Brain microvascular endothelial cell (primary cell): ENCODE data around the gene COL6A5.

Source experiments
- DNase-seq: peaks from one replicate; pipeline ENCODE4 v3.0.0-alpha.2; 2020
- H3K27ac ChIP-seq: fragments of 250-450 bp; sonication (Bioruptor Pico); 2 replicates; pipeline ENCODE4 v1.5.1; 2020; ENCODE audit warnings: mild to moderate bottlenecking, moderate library complexity
- H3K27me3 ChIP-seq: fragments of 250-450 bp; sonication (Bioruptor Pico); replicated peaks from 2 replicates; pipeline ENCODE4 v1.5.1; 2020; ENCODE audit warnings: mild to moderate bottlenecking
- H3K36me3 ChIP-seq: fragments of 250-450 bp; sonication (Bioruptor Pico); replicated peaks from 2 replicates; pipeline ENCODE4 v1.5.1; 2020; ENCODE audit warnings: mild to moderate bottlenecking
- H3K4me3 ChIP-seq: 2 replicates; pipeline ENCODE4 v1.5.1; 2011; ENCODE audit warnings: low read depth, mild to moderate bottlenecking, control low read depth, low read length, moderate library complexity
- in situ Hi-C: cut with HindIII; loops from 2 replicates; pipeline ENCODE4 v1.10.0; 2017; ENCODE audit warnings: low sequenced_read_pairs, low pct_ligation_motif_present
- TF ChIP-seq, protein P1 (sequence below): IDR thresholded peaks from 2 replicates; pipeline ENCODE4 v1.5.1; 2011; ENCODE audit warnings: low read depth, mild to moderate bottlenecking, moderate library complexity, low read length, control low read depth, inconsistent platforms; ENCODE audit errors: missing control alignments

The COL6A5 gene

GRCh38 chr3:130411320-130411719 is 65.8 kb downstream of the COL6A5 start:
- in situ Hi-C loops: no loop called here
- H3K27ac ChIP-seq: no peak overlapping the region
- TF ChIP-seq, protein P1, sequence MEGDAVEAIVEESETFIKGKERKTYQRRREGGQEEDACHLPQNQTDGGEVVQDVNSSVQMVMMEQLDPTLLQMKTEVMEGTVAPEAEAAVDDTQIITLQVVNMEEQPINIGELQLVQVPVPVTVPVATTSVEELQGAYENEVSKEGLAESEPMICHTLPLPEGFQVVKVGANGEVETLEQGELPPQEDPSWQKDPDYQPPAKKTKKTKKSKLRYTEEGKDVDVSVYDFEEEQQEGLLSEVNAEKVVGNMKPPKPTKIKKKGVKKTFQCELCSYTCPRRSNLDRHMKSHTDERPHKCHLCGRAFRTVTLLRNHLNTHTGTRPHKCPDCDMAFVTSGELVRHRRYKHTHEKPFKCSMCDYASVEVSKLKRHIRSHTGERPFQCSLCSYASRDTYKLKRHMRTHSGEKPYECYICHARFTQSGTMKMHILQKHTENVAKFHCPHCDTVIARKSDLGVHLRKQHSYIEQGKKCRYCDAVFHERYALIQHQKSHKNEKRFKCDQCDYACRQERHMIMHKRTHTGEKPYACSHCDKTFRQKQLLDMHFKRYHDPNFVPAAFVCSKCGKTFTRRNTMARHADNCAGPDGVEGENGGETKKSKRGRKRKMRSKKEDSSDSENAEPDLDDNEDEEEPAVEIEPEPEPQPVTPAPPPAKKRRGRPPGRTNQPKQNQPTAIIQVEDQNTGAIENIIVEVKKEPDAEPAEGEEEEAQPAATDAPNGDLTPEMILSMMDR: no peak
- H3K27me3 ChIP-seq: no peaks in the 10 kb centered on the region
- no peak overlapping the region for H3K4me3 ChIP-seq
- no peak for DNase-seq
- H3K36me3 ChIP-seq: no peaks in the 10 kb centered on the region

GRCh38 chr3:130412991-130413560 is 67.6 kb downstream of the COL6A5 start:
- Histone ChIP-seq H3K27ac (no peak overlapping the region), H3K36me3 (no peaks in the 10 kb centered on the region), H3K27me3 (no peaks in the 10 kb centered on the region), H3K4me3 (no peak overlapping the region)
- DNase-seq: no peak
- in situ Hi-C loops: no loop called here
- TF ChIP-seq, protein P1: no peak

DNA sequence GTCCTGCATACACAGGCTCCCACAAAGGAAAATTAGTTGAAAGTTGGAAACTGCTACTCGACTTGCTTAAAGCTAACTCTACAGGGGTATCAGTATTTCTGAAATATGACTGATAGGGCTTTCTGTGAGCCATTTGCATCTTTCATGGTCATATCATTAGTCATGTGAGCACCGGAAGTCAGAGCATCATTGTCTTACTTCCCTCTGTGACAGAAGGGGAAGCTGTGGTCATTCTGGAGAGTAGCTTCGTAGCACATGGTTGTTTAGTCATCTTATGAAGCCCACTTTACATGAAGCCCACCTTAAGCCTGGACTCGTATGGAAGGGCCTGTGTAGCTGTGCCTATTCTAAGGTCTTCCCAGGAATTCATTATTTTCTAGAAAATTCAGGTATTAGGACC is 69.0 kb downstream of the COL6A5 start:
- Histone ChIP-seq H3K36me3 (no peaks in the 10 kb centered on the region), H3K27me3 (no peaks in the 10 kb centered on the region), H3K4me3 (no peak overlapping the region), H3K27ac (no peak overlapping the region)
- TF ChIP-seq, protein P1: no peak
- DNase-seq: no peak
- in situ Hi-C loops: no loop called here

DNA sequence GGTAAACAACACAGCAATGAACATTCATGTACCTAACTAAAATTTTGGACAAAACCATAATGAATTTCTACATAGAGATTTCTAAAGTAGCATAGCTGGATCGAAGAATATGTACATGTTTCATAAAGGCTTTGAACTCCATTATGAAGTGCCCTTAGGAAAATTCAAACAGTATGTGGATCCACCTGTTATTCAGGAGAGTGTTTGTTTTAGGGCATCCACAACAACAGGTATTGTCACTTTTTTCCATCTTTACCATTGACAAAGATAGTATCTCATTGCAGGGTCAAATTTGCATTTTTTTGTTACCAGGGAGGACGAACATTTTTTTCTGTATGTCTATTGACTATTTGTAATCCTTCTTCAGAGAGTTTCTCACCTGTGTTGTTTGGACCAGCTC is 75.0 kb downstream of the COL6A5 start:
- in situ Hi-C loops: no loop called here
- no peaks in the 10 kb centered on the region for H3K27me3 ChIP-seq
- H3K36me3 ChIP-seq: no peaks in the 10 kb centered on the region
- no peak for DNase-seq
- no peak overlapping the region for H3K4me3 ChIP-seq
- TF ChIP-seq, protein P1: no peak
- H3K27ac ChIP-seq: no peak overlapping the region

GRCh38 chr3:130423064-130423463 is 77.6 kb downstream of the COL6A5 start:
- no peak for DNase-seq
- Histone ChIP-seq H3K4me3 (no peak overlapping the region), H3K27me3 (no peaks in the 10 kb centered on the region), H3K36me3 (no peaks in the 10 kb centered on the region), H3K27ac (no peak overlapping the region)
- TF ChIP-seq, protein P1: no peak
- in situ Hi-C loops: no loop called here

GRCh38 chr3:130424837-130425236 is 79.4 kb downstream of the COL6A5 start:
- Histone ChIP-seq H3K4me3 (no peak overlapping the region), H3K27me3 (no peaks in the 10 kb centered on the region), H3K27ac (no peak overlapping the region), H3K36me3 (no peaks in the 10 kb centered on the region)
- in situ Hi-C loops: no loop called here
- TF ChIP-seq, protein P1: no peak
- no peak for DNase-seq
